Kidney (tissue), 14 donors: Measurements from ENCODE around the gene BCOR. TPM values are rescaled to one million over a fixed set of nuclear protein-coding genes. Genes with fewer than 3 reads are reported as not detected.
A peak's percentile ranks its signal among the peaks of the same experiment; 100 is the strongest.

ENCODE experiments used
- DNase-seq, 5 donors: peaks; one replicate each; pipeline ENCODE4 v3.0.0-alpha.2; 2013 to 2020
- FAIRE-seq: peaks from 2 replicates; lab custom pipeline; 2012; peaks lifted over from hg19 to GRCh38; lab: Jason Lieb, UNC
- H3K27ac ChIP-seq, 2 donors: one replicate each; pipeline ENCODE4 v1.7.0; 2013; ENCODE audit warnings: low read depth in 2 of 2, low read length in 2 of 2, inconsistent platforms in 1 of 2
- H3K27me3 ChIP-seq: one replicate; pipeline ENCODE4 v1.7.1; 2013; ENCODE audit warnings: low read length, inconsistent platforms; ENCODE audit not compliant: control insufficient read depth, insufficient read depth
- H3K36me3 ChIP-seq, 3 donors: one replicate each; pipeline versions ENCODE4 v1.7.0 to v1.7.1; 2013; ENCODE audit warnings: low read length in 3 of 3, control low read depth in 1 of 3, inconsistent platforms in 1 of 3; ENCODE audit not compliant: insufficient read depth in 3 of 3, control insufficient read depth in 2 of 3
- H3K4me1 ChIP-seq, 3 donors: one replicate each; pipeline versions ENCODE4 v1.7.0 to v1.7.1; 2013; ENCODE audit warnings: low read length in 3 of 3, inconsistent platforms in 1 of 3, low read depth in 1 of 3; ENCODE audit not compliant: control insufficient read depth in 2 of 3, insufficient read depth in 2 of 3
- H3K4me3 ChIP-seq, 3 donors: one replicate each; pipeline versions ENCODE4 v1.7.0 to v1.8.1; 2013; ENCODE audit warnings: low read length in 3 of 3, control low read depth in 1 of 3, inconsistent platforms in 1 of 3
- H3K9ac ChIP-seq, 3 donors: one replicate each; pipeline versions ENCODE4 v1.7.0 to v1.7.1; 2013; ENCODE audit warnings: low read length in 3 of 3, control low read depth in 1 of 3, inconsistent platforms in 1 of 3
- H3K9me3 ChIP-seq, 3 donors: one replicate each; pipeline versions ENCODE4 v1.7.0 to v1.7.1; 2013; ENCODE audit warnings: low read length in 3 of 3, control low read depth in 1 of 3, inconsistent platforms in 1 of 3; ENCODE audit not compliant: control insufficient read depth in 2 of 3, insufficient read depth in 1 of 3
- CTCF ChIP-seq: IDR thresholded peaks from 3 replicates; pipeline ENCODE4 v1.5.1; 2012; ENCODE audit warnings: mild to moderate bottlenecking, moderate library complexity, borderline replicate concordance; ENCODE audit not compliant: insufficient read depth; ENCODE audit errors: extremely low read depth
- intact Hi-C: fragments of 100-400 bp; cut with DNase I; formaldehyde crosslinking; loops from one replicate; pipeline ENCODE4 v1.11.1; 2022
- polyA plus RNA-seq: library from polyadenylated mRNA; stranded (reverse); fragments of 350-450 nt; fragmentation: Illumina TruSeq; extraction: RNeasy Lipid Tissue Mini Kit (QIAGEN cat#74804); gene quantifications from one replicate; pipeline ENCODE4 v1.2.3, GENCODE V29; 2014; ENCODE audit warnings: low read depth, low replicate concordance; ENCODE audit not compliant: insufficient read depth
- total RNA-seq: library from RNA; stranded (reverse); fragmentation: NEBNext Ultra II Directional; extraction: Animal tissue kit (Norgen Biotek cat#: 25700); gene quantifications from one replicate; pipeline ENCODE4 v1.2.1, GENCODE V29; 2021
- donor health status: control.
- donor health status: control.
- donor health status: control.
- donor health status: control.
- donor health status: control.
- donor health status: DM: yes; HTN: yes; CAD: no.
- donor health status: Normal renal cell carcinoma (clear cell type).

Gene BCOR
- total and polyA plus RNA-seq, 2 donors from 2014 or later, result 7.7 to 33.9 TPM

- Histone ChIP-seq H3K9me3 (no peaks in the 10 kb centered on the region), H3K4me1 (peaks cover 0 to 2% (median 0%) of the 10 kb centered on the region in 3 donors), H3K4me3 (no peak overlapping the region), H3K36me3 (no peaks in the 10 kb centered on the region), H3K27me3 (no peaks in the 10 kb centered on the region), H3K27ac (no peak overlapping the region), H3K9ac (no peak overlapping the region)
- intact Hi-C loops, result no loop called here
- no peak for TF ChIP-seq CTCF
- FAIRE-seq (no peak), DNase-seq (peak in 4 of 5 donors; percentile 34 to 67 (median 56))
These were observed 92.9 kb downstream of the BCOR start for GRCh38 chrX:40004921-40005291.

DNA sequence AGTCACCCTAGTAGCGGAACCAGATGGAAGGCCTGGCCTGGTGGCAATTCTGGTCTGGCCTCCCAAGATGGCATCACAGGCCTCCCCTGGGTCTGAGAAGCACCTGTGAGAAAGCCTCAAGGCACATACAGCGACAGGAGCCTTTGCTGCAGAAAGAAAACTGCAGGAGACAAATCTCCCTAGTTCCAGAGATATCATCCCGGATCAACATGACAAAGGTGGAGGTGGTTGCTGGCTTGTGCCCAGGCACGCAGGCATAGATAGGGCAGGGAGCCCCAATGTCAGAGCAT, 93.6 kb downstream of the BCOR start:
- FAIRE-seq (no peak), DNase-seq (no peak)
- peaks cover 0 to 2% (median 0%) of the 10 kb centered on the region in 3 donors for H3K4me1 ChIP-seq
- no peak for TF ChIP-seq CTCF
- H3K4me3 ChIP-seq, result no peak overlapping the region
- H3K27me3 ChIP-seq, result no peaks in the 10 kb centered on the region
- intact Hi-C loops, result no loop called here
- H3K27ac ChIP-seq, result no peak overlapping the region
- H3K9me3 ChIP-seq, result no peaks in the 10 kb centered on the region
- no peak overlapping the region for H3K9ac ChIP-seq
- no peaks in the 10 kb centered on the region for H3K36me3 ChIP-seq

GRCh38 chrX:40003428-40004245, 94.1 kb downstream of the BCOR start:
- H3K27ac ChIP-seq, result no peak overlapping the region
- H3K9ac ChIP-seq, result no peak overlapping the region
- H3K4me1 ChIP-seq, result peaks cover 0 to 2% (median 0%) of the 10 kb centered on the region in 3 donors
- no peaks in the 10 kb centered on the region for H3K27me3 ChIP-seq
- no peak overlapping the region for H3K4me3 ChIP-seq
- peak in 3 of 5 donors; percentile 21 to 71 (median 48) for DNase-seq
- intact Hi-C loops, result no loop called here
- FAIRE-seq, result no peak
- H3K36me3 ChIP-seq, result no peaks in the 10 kb centered on the region
- TF ChIP-seq CTCF, result no peak
- no peaks in the 10 kb centered on the region for H3K9me3 ChIP-seq
